ENCODE data around the gene CCDC187. TPM values are rescaled to one million over a fixed set of nuclear protein-coding genes. Genes with fewer than 3 reads are reported as not detected.

Gene CCDC187
- total and polyA plus RNA-seq, 2 of the 13 experiments (the other 11 are each of a cell fraction or from before 2014, with no cell fraction given): 0.03 to 0.13 TPM

- TF ChIP-seq ZNF850 (CRISPR knock-in tag; conservative IDR thresholded peaks at IDR 0.05): no peak
- peak; percentile 57 for TF ChIP-seq ZSCAN21 (CRISPR knock-in tag; IDR thresholded peaks at IDR 0.05; ENCODE audit: borderline replicate concordance)
- no peak for TF ChIP-seq ZNF34 (CRISPR knock-in tag; IDR thresholded peaks at IDR 0.05; ENCODE audit: borderline replicate concordance)
- peak; percentile 6; the same call in 1 of the 2 replicates for TF ChIP-seq TIGD3 (CRISPR knock-in tag; IDR thresholded peaks at IDR 0.05; ENCODE audit: borderline replicate concordance)
- TF ChIP-seq FOXP4 (CRISPR knock-in tag; IDR thresholded peaks at IDR 0.05): no peak; the same call in 1 of the 2 replicates
- TF ChIP-seq AHR (CRISPR knock-in tag; IDR thresholded peaks at IDR 0.05): no peak
- peak; percentile 20; the same call in 1 of the 2 replicates for TF ChIP-seq ZBTB38 (CRISPR knock-in tag; IDR thresholded peaks at IDR 0.05)
- TF ChIP-seq ZNF891 (CRISPR knock-in tag; IDR thresholded peaks at IDR 0.05): peak; percentile 54; the same call in 1 of the 2 replicates
- TF ChIP-seq ZNF678 (CRISPR knock-in tag; IDR thresholded peaks at IDR 0.05): 0 out of 2 replicates have a peak, but pooled peaks have one; percentile 28
- TF ChIP-seq SRSF4 (IDR thresholded peaks at IDR 0.05; ENCODE audit: low read depth, low read length, poor library complexity, severe bottlenecking): no peak
- TF ChIP-seq MTERF4 (CRISPR knock-in tag; IDR thresholded peaks at IDR 0.05): peak; percentile 48
- TF ChIP-seq ZNF441 (CRISPR knock-in tag; IDR thresholded peaks at IDR 0.05; ENCODE audit: borderline replicate concordance): no peak
- TF ChIP-seq NR2F6 (IDR thresholded peaks at IDR 0.05): no peak
- TF ChIP-seq NR2F6 (CRISPR knock-in tag; IDR thresholded peaks at IDR 0.05): 0 out of 2 replicates have a peak, but pooled peaks have one; percentile 49
- TF ChIP-seq ZNF670 (CRISPR knock-in tag; IDR thresholded peaks at IDR 0.05; ENCODE audit: borderline replicate concordance): no peak
- no peak for TF ChIP-seq PAX8 (CRISPR knock-in tag; IDR thresholded peaks at IDR 0.05; ENCODE audit: borderline replicate concordance)
- no peak for TF ChIP-seq CCDC6 (CRISPR knock-in tag; IDR thresholded peaks at IDR 0.05)
- no peak; the same call in 1 of the 2 replicates for TF ChIP-seq POGK (CRISPR knock-in tag; conservative IDR thresholded peaks at IDR 0.05)
- no peak for TF ChIP-seq SKI (IDR thresholded peaks at IDR 0.05; ENCODE audit: partially characterized antibody)
- peak; percentile 82; the same call in 1 of the 2 replicates for TF ChIP-seq MYC (CRISPR knock-in tag; IDR thresholded peaks at IDR 0.05; ENCODE audit: borderline replicate concordance)
- TF ChIP-seq RXRA (CRISPR knock-in tag; IDR thresholded peaks at IDR 0.05): peak; percentile 8; the same call in 1 of the 2 replicates
Observed at GRCh38 chr9:136345281-136346156, 41.6 kb upstream of the CCDC187 start (continued).
